Measurements from ENCODE around the gene MINDY4. TPM values are rescaled to one million over a fixed set of nuclear protein-coding genes. Genes with fewer than 3 reads are reported as not detected.

The MINDY4 gene
- total RNA-seq, 1 donor from 2014 or later = 20.1 TPM

GRCh38 chr7:30743371-30744074, 27.7 kb upstream of the MINDY4 start:
- no peak for DNase-seq
- Histone ChIP-seq H3K27ac (no peak overlapping the region), H3K9me3 (no peaks in the 10 kb centered on the region), H3K36me3 (no peaks in the 10 kb centered on the region), H3K27me3 (no peaks in the 10 kb centered on the region), H3K4me1 (no peaks in the 10 kb centered on the region), H3K4me3 (no peak overlapping the region)
- no peak for ATAC-seq
- intact Hi-C loops (cut with DNase I) = no loop called here
- peak; percentile 16 for TF ChIP-seq CTCF (IDR thresholded peaks at IDR 0.05)

GRCh38 chr7:30744075-30744417, 27.2 kb upstream of the MINDY4 start:
- H3K4me3 ChIP-seq = no peak overlapping the region
- H3K4me1 ChIP-seq = no peaks in the 10 kb centered on the region
- H3K9me3 ChIP-seq = no peaks in the 10 kb centered on the region
- intact Hi-C loops (cut with DNase I) = no loop called here
- DNase-seq (no peak), ATAC-seq (no peak)
- no peaks in the 10 kb centered on the region for H3K27me3 ChIP-seq
- H3K36me3 ChIP-seq = no peaks in the 10 kb centered on the region
- TF ChIP-seq CTCF (IDR thresholded peaks at IDR 0.05) = no peak
- H3K27ac ChIP-seq = no peak overlapping the region

GRCh38 chr7:30745261-30745941, 25.8 kb upstream of the MINDY4 start:
- no peaks in the 10 kb centered on the region for H3K36me3 ChIP-seq
- no peaks in the 10 kb centered on the region for H3K9me3 ChIP-seq
- no peak overlapping the region for H3K27ac ChIP-seq
- DNase-seq (no peak), ATAC-seq (no peak)
- no peak for TF ChIP-seq CTCF (IDR thresholded peaks at IDR 0.05)
- intact Hi-C loops (cut with DNase I) = no loop called here
- H3K4me3 ChIP-seq = no peak overlapping the region
- H3K4me1 ChIP-seq = peaks cover 4% of the 10 kb centered on the region
- no peaks in the 10 kb centered on the region for H3K27me3 ChIP-seq

GRCh38 chr7:30750010-30750409, 21.2 kb upstream of the MINDY4 start:
- no peak for TF ChIP-seq CTCF (IDR thresholded peaks at IDR 0.05)
- H3K36me3 ChIP-seq = peaks cover 10% of the 10 kb centered on the region
- peaks cover 16% of the 10 kb centered on the region for H3K4me1 ChIP-seq
- peak overlapping the region; percentile 84 for H3K27ac ChIP-seq
- no peaks in the 10 kb centered on the region for H3K27me3 ChIP-seq
- no peak for DNase-seq
- no peak overlapping the region for H3K4me3 ChIP-seq
- ATAC-seq = no peak
- no peaks in the 10 kb centered on the region for H3K9me3 ChIP-seq
- intact Hi-C loops (cut with DNase I) = no loop called here

GRCh38 chr7:30750683-30751650, 20.2 kb upstream of the MINDY4 start:
- peaks cover 14% of the 10 kb centered on the region for H3K36me3 ChIP-seq
- ATAC-seq (peak; percentile 72), DNase-seq (peak; percentile 75)
- H3K4me1 ChIP-seq = peaks cover 16% of the 10 kb centered on the region
- H3K27me3 ChIP-seq = no peaks in the 10 kb centered on the region
- peak overlapping the region; percentile 84 for H3K27ac ChIP-seq
- peak overlapping the region; percentile 62 for H3K4me3 ChIP-seq
- no peak for TF ChIP-seq CTCF (IDR thresholded peaks at IDR 0.05)
- intact Hi-C loops (cut with DNase I) = no loop called here
- no peaks in the 10 kb centered on the region for H3K9me3 ChIP-seq

Data from upper lobe of right lung (tissue), 1 donor.